HG02973 (cell line): ENCODE measurements around the gene PCIF1.
"Not testable (repeated sequence)": the region's sequence is repeated elsewhere in the genome, so short reads cannot be mapped to it uniquely, and the experiment has no call there.

Source experiments
- ATAC-seq: cut with Tn5 transposase; IDR thresholded peaks from one replicate; pipeline ENCODE4 v1.9.1; 2021; ENCODE audit warnings: moderate library complexity; ENCODE audit not compliant: unreplicated experiment

PCIF1 gene

GRCh38 chr20:45988830-45989229 lies 54.3 kb downstream of the PCIF1 start:
- ATAC-seq: not testable (repeated sequence)

GRCh38 chr20:45991616-45992015 lies 57.1 kb downstream of the PCIF1 start:
- no peak for ATAC-seq

GRCh38 chr20:45993197-45993951 lies 58.9 kb downstream of the PCIF1 start:
- no peak for ATAC-seq

DNA sequence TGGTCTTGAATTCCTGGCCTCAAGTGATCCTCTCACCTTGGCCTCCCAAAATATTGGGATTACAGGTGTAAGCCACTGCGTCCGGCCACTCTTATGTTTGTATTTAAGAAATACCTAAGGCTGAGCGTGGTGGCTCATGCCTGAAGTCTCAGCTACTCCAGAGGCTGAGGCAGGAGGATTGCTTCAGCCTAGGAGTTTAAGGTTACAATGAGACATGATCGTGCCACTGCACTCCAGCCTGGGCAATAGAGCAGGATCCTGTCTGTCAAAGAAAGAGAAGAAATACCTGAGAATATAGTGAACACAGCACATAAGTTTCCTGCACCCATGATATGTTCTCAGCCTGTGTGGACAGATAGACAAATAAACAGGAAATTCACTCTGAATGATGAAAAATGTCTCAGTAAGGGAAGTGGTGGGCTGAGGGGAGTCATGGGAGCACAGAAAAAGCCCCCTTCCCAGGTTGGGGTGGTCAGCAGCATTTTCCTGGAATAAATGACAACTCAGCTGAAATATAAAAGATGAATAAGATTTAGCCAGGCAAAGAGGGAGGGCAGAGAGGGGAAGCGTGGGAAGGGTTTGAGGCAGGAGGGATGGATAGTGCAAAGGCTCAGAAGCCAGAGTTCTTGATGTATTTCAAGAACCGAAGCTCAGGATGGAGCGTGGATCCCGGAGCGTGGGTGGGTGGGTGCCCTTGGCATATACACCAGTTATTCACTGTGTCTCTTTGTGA lies 60.4 kb downstream of the PCIF1 start:
- ATAC-seq: no peak

GRCh38 chr20:45995495-45996097 lies 61.1 kb downstream of the PCIF1 start:
- ATAC-seq: not testable (repeated sequence)

GRCh38 chr20:45997187-45997586 lies 62.7 kb downstream of the PCIF1 start:
- ATAC-seq: no peak
